ENCODE measurements around the gene SLC17A9.

SLC17A9 gene, protein sequence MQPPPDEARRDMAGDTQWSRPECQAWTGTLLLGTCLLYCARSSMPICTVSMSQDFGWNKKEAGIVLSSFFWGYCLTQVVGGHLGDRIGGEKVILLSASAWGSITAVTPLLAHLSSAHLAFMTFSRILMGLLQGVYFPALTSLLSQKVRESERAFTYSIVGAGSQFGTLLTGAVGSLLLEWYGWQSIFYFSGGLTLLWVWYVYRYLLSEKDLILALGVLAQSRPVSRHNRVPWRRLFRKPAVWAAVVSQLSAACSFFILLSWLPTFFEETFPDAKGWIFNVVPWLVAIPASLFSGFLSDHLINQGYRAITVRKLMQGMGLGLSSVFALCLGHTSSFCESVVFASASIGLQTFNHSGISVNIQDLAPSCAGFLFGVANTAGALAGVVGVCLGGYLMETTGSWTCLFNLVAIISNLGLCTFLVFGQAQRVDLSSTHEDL

DNA sequence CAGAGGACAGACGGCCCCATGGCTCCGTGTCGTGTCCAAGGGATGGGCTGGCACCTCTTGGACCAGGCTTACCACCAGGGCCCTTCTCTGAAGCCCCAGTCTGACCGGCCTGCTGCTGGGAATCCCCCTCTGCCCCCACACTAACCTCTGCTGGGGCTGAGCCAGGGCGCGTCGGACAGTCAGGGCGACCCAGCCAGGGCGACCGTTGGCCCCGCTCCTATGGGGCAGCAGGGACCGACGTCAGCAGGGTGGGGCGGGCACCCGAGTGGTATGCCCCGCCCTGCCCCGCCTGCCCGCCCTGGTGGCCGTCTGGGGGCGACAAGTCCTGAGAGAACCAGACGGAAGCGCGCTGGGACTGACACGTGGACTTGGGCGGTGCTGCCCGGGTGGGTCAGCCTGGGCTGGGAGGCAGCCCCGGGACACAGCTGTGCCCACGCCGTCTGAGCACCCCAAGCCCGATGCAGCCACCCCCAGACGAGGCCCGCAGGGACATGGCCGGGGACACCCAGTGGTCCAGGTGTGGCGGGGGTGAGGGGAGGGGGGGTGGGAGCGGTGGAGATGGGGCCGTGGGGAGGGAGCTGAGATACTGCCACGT is at the start of gene SLC17A9:
SLC17A9 (plus strand) TSS at position 337 of the 595 bp plus-strand sequence; CDS start at position 459, 122 bp downstream.
- DNase-seq, result peak; percentile 51 to 78

- DNase-seq, result no peak
Observed at GRCh38 chr20:62902926-62903615, 49.4 kb upstream of the SLC17A9 start.

DNA sequence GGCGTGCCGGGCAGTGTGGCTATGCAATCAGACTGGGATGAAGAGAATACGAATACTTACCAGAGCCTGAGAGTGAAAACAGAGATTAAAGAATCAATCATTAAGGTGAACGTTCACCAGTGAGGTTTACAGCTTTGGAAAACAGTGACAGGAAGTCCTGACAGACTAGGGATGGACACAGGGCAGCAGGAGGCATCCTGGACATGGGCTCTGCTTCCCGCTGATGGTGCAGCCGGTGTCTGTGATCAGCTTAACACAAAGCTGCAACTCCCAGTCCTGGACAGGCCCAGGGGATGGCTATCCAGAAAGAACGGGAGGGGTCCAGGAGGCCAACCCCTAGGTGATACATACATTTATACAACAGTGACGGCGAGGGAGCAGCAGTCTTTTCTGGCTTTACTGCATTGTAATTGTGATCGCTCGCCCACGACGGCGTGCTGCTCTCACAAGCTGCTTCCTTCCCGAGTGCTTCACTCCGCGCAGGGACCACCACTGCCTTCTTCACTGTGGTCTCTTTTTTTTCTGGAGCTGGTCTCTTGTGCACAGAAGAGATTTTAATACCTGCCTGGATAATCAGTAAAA is 46.9 kb upstream of the SLC17A9 start:
- DNase-seq, result no peak

DNA sequence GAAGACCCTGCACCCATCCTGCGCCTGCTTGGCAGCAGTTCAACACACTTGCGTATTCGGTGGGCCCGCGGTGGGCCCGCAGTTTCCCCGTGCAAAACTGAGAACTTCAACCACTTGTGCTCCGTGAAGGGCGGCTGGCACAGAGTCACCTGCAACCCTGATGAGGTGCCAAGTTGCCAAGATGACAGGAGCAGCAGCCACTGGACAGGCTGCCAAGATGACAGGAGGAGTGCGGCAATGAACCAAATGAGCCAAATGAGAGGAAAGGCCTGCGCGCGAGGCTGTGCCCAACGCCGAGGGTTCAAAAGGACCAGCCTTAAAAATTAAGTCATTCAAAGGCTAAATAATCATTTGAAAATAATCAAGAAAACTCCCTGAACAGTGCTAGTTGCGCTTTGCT is 46.3 kb upstream of the SLC17A9 start:
- DNase-seq, result no peak

GRCh38 chr20:62906647-62907375 is 45.7 kb upstream of the SLC17A9 start:
- no peak for DNase-seq

- peak; percentile 42 to 45 for DNase-seq
Observed at GRCh38 chr20:62907384-62908317, 44.9 kb upstream of the SLC17A9 start.

DNA sequence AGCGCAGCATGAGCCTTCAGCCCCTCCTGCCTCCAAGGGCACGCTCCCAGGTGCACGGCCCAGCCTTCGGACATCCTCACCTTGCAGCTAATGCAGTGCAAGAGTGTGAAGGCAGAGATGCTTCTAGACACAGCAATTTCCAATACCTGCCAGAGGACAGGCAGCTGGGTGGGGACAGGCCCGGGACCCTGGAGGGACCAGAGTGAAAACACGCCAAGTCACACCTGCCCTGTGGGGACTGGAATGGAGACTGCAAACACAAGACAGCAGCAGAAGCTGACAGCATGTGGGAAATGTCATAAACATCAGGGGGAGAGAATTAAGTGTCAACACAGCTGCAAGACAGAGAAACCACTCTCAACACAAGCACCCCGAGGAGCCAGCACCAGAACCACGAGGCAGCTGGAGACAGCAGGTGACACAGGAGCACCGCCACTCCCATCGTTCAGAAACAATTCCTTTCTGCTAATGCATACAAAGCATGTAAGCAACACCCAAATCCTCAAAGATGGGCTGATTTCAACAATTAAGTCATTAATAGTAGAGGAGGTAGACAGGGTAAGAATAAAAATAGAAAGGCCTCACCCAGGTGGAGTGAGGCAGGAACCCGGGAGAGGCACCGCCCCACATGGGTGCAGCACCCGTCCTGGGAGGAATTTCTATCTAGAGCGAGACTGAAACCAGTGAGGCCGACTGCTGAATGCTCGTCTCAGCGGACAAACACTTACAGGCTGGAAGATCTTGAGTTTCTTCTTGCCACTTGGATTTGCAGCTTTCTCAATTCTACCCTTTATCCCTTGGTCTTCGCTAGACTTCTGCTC is 43.3 kb upstream of the SLC17A9 start:
- DNase-seq, result no peak

GRCh38 chr20:62910217-62910766 is 42.2 kb upstream of the SLC17A9 start:
- DNase-seq, result no peak

DNA sequence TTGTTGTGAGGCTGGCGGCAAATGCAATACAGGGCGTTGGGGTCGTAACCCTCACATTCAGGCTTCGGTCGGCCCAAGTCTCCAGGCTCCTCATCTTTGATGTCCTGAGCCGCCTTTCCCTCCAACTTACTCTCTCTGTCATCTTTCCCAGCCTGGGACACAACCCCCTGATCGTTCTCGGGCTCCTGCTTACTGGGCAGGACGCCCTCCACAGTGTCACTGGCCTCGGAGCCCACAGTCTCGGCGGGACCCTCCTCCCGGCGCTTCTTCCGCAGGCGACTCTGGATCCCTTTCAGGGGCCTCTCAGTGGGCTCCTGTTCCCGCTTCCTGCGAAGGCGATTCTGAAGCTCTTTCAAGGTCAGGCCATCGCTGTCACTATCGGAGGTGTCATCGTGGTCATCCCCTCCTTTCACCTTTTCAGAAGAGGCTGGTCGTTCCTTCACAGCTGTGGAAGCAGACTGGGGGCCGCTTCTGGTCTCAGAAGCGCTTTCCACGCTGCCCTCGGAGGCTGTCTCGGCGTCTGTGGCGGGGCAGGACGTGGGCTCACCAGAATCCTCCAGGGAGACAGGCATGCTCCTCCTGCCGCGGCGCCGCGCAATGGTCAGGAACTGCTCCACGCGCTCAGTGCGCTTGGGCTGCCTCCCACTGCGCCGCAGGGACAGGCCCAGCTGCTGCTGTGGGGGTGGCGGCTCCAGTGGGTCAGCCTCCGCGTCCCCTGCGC is 41.6 kb upstream of the SLC17A9 start:
- DNase-seq, result no peak

DNA sequence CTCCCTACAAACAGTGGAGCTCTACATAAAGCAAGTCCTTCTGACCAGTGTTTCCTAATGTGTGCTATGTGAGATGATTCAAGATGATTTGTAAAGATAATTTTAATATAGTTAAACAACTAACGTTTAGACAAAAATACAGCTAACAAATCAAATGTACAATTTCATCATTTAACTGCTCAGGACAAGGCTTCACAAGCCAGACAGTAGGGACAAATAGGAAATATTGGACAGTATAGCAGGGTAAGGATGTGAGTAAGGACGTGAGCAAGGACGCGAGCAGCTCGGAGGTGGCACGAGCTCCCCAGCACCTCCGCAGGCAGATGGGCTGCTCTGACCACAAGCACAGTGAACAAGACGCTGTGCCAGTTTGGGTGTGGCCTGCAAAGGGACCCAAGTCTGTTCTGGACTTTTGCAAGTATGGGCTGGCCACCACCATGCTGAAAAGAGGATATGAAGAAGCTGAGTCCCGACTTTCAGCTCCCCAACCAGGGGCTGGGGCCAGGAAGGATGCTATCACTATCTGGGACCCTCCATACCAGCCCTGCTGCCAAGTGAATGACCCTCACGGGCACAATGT is 40.7 kb upstream of the SLC17A9 start:
- no peak for DNase-seq

DNA sequence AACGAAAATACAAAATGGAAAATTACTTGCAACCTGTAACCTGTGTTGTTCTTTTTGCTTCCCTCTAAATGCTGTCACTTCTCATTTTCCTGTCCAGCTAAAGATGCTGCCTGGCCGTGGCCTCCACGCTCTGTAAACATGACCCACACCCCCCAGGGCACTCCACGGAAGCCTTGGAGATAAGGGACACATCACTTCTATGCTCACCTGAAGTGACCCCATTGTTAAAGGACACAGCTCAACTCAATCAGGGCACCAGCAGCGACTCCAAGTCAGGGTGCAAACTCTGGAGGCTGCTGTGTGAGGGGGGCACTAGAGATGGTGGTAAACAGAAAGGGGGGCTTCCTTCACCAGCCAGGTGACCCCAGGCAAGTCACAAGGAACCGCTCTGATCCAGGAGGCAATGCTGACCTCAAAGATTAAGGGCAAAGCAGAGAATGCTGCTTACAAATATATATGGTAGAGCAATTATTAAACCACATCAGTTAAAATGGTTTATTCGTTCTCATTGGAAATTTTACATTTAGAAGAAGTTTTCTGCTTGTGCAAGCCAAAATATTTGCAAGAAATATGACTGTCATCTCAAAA is 39.4 kb upstream of the SLC17A9 start:
- no peak for DNase-seq

GRCh38 chr20:62914436-62914835 is 38.1 kb upstream of the SLC17A9 start:
- no peak for DNase-seq

DNA sequence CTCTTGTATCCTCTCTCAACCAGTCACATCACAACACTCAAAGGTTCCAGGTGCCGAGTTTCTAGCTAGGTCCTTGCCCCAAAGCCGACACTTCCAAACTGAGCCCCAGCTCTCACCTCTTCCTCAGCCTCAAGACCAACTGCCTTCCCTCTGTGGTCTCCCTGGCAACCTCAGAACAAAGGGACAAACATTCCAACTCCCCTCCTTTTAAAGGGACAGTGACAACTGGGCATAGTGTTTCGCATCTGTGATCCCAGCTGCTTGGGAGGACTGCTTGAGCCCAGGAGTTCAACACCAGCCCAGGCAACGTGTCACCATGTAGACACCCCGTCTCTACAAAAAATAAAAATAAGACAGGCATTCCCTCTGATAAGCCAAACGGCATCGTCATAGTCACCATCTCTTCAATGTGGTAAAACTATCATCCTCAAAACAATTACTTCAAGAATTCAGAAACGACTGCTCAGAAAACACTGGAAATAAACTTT is 37.5 kb upstream of the SLC17A9 start:
- DNase-seq, result peak in 1 of 2 donors; percentile 32

- DNase-seq, result no peak
Observed at GRCh38 chr20:62916703-62917476, 35.6 kb upstream of the SLC17A9 start.

DNA sequence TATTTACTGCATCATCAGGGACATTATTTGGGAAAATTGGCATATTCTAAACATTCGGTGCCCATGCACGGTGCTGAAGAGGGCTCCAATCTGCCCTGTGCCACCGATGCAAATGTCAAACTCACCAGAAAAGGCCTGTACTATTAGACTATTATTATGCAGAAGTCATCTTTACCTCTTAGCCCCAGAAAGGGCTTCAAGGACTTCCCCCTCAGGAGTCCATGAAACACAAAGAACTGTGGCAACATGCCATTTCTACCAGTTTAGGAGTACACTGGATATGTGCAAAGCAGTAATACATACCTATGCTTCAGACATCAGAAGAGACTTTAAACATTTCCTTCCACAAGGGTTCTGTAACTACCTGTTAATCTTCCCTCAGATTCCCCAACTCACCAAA is 34.8 kb upstream of the SLC17A9 start:
- no peak for DNase-seq

GRCh38 chr20:62918147-62918546 is 34.4 kb upstream of the SLC17A9 start:
- no peak for DNase-seq

DNA sequence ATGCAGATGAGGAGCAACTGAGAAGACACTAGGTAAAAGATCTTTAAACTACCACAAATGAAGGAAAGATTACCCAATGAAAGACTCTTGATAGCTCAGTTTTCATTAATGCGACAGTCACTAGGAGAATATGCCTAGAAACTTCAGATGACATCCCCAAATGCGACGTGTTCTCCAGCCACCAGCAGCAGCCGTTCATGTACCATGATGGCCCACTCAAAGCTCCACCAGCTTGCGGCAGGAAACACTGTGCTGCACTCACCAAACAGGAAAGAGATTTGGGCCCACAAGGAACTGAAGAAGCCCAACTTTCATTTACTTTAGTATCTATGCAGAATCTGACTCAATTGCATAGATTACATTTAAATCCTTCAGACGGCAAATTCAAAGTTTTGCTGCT is 33.7 kb upstream of the SLC17A9 start:
- peak; percentile 37 to 60 for DNase-seq

Measured in CD4-positive, alpha-beta T cell treated with Interleukin-1 beta for 1 hour (primary cell).